ENCODE measurements around the gene DHX16. TPM values are rescaled to one million over a fixed set of nuclear protein-coding genes. Genes with fewer than 3 reads are reported as not detected.
A peak's percentile ranks its signal among the peaks of the same experiment; 100 is the strongest.
"Not testable (repeated sequence)": the region's sequence is repeated elsewhere in the genome, so short reads cannot be mapped to it uniquely, and the experiment has no call there.

DHX16 gene
- total RNA-seq, 2 experiments from 2014 or later = 34.5 to 36.7 TPM

DNA sequence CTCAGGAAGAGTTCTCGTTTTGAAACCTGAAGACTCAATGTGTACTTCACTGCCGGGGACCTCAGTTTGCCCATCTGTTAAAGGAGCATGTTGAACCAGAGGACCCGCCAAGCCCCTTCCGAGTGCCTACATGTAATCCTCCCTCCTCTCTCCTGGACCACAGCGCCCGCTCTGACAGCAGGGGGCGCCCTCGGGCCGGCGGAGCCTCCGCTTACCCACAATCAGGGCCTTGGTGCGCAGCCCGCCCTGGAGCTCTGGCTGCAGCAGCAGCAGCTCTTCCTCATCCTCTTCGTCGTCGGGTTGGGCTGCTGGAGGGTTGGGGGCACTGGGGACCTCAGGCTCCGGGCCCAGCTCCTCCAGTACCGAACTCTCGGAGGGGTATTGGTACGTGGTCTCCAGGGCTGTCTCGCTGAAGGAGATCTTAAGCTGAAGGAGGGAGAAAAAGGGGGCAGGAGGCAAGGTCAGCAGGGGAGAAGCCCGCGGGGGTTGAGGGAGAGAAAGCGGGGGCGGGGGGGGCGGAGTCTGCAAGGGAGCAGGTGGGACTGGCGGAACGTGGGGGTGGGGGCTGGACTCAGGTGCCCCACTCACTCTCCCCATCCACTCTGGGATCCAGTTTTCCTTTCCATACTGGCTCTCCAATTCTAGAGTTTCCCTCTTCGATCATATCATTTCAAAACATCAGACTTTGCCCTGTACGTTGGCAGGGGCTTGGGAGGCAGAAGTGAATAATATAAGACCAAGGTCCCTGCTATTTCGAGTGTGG, 6.3 kb upstream of the DHX16 start:
- ChIA-PET POLR2A (interaction anchor here (0.5 to 1.6 kb wide), 10 partner anchors 8 to 52 kb away, joined by 3 to 18 read pairs (median 4); partner anchors contain the start of genes C6orf136 and MDC1), CTCF (interaction anchor here (0.5 to 5.2 kb wide), 35 partner anchors 9 to 881 kb away, joined by 3 to 97 read pairs (median 4); partner anchors contain the start of genes ABCF1, GTF2H4, MDC1 and NRM)
- peak; percentile 37 for ATAC-seq
- Mint-ChIP-seq H3K27ac (peak overlapping the region; percentile 97), H3K36me3 (ENCODE audit: low read depth) (peaks cover 79% of the 10 kb centered on the region), H3K27me3 (no peaks in the 10 kb centered on the region), H3K4me3 (peak overlapping the region; percentile 100), H3K9me3 (ENCODE audit: low read depth) (no peaks in the 10 kb centered on the region), H3K4me1 (peaks cover 23% of the 10 kb centered on the region)
- intact Hi-C loops (cut with DNase I, micrococcal nuclease) = loop anchor here (1.0 to 5.0 kb wide), 5 partner anchors 43 to 198 kb away; partner anchors contain the start of gene FLOT1 (in 1 of the 2)
- DNase-seq = peak; percentile 96

DNA sequence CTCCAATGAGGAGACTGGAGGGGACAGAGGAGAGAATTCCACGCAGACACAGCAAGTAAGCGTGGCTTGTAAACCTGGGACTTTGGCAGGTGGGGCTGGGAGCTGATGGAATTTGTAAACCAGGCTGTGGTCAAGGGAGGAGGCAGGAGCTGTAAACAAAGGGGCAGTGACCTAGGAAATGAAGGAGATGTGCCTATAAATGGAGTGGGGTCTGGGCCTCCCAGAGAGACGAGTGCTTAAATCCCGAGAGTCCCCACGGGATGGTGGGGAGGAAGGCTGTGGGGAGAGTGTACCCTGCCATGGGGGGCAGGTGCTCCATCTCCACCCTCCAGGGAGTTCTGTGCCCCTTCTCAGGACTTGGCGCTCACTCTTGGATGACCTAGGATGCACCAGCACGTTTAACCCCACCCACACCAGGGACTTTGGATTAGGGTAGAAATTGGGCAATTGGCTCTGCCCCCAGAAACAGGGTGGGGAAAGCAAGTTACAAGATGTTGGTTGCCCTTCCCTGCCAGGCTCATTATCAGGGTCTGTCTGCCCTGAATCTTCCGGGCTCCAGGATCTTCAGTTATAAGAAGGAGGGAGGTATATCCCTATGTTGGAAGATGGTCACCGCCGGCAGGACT, 4.0 kb upstream of the DHX16 start:
- intact Hi-C loops (cut with DNase I, micrococcal nuclease) = loop anchor here in 1 of 2 experiments (5.0 kb wide), 1 partner anchor 201 kb away; no protein-coding TSS in a partner anchor
- ChIA-PET CTCF (interaction anchor here (1.0 to 1.7 kb wide), 6 partner anchors 21 to 54 kb away, joined by 3 to 10 read pairs (median 4); no protein-coding TSS in a partner anchor), POLR2A (no interaction called here)
- ATAC-seq (no peak), DNase-seq (no peak)
- H3K9me3 Mint-ChIP-seq (ENCODE audit: low read depth) = no peaks in the 10 kb centered on the region
- no peaks in the 10 kb centered on the region for H3K27me3 Mint-ChIP-seq
- peaks cover 57% of the 10 kb centered on the region for H3K36me3 Mint-ChIP-seq (ENCODE audit: low read depth)
- no peak overlapping the region for H3K4me3 Mint-ChIP-seq
- peaks cover 29% of the 10 kb centered on the region for H3K4me1 Mint-ChIP-seq
- H3K27ac Mint-ChIP-seq = no peak overlapping the region

DNA sequence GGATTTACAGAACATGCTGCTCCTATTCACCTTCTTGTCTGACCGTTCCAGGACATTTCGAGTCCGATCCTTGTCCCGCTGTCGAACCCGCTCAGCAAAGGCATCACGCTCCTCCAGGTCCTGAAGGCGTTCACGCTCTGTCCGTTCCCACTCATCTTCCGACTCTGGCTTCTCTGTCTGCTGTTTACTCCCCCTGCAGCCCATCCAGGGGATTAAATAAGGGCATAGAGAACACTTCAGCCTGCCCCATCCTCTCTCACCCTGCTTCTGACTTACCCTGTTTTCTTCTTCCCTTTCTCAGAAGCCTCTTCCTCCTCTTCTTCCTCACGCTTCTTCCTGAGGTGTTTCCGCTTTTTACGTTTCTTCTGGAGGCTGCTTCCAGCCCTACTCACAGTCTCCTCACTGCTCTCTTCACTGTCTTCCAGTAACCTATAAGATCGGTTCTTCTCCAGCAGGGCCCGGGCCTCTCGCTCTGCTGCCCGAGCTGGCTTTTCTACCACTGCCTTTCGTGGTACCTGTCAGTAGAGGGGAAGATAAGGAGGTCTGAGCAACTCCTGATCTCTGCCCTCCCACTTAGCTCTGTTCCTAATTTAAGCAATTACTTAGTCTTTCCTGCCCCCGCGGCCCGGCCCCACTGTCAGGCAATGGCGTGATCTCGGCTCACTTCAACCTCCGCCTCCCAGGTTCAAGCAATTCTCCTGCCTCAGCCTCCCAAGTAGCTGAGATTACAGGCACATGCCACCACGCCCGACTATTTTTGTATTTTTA, 1.9 kb downstream of the DHX16 start:
- peaks cover 24% of the 10 kb centered on the region for H3K36me3 Mint-ChIP-seq (ENCODE audit: low read depth)
- H3K4me3 Mint-ChIP-seq = peak overlapping the region; percentile 82
- peak overlapping the region; percentile 38 for H3K27ac Mint-ChIP-seq
- CTCF ChIA-PET = interaction anchor here (0.7 to 2.2 kb wide), 6 partner anchors 25 to 278 kb away, joined by 3 to 8 read pairs (median 4); partner anchors contain the start of genes ATAT1 and C6orf136
- H3K9me3 Mint-ChIP-seq (ENCODE audit: low read depth) = no peaks in the 10 kb centered on the region
- ATAC-seq (no peak), DNase-seq (no peak)
- intact Hi-C loops (cut with DNase I, micrococcal nuclease) = no loop called here
- H3K4me1 Mint-ChIP-seq = peaks cover 33% of the 10 kb centered on the region
- POLR2A ChIA-PET = no interaction called here
- H3K27me3 Mint-ChIP-seq = no peaks in the 10 kb centered on the region

DNA sequence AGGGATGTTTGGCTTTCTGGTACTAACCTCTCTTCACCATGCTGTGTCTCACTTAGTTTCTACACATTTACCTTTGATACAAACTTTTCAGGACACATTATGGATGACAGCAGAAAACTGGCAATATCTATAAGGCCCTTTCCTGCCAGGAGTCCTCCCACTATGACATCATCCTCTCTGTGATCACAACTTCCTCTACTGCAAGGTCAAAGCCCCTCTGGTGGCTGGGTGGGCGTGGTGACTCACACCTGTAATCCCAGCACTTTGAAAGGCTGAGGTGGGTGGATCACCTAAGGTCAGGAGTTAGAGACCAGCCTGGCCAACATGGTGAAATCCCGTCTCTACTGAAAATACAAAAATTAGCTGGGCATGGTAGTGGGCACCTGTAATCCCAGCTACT, 6.5 kb downstream of the DHX16 start:
- H3K27me3 Mint-ChIP-seq; POLR2A ChIA-PET; H3K4me3 Mint-ChIP-seq; H3K9me3 Mint-ChIP-seq (ENCODE audit: low read depth); intact Hi-C loops (cut with DNase I, micrococcal nuclease): not testable (repeated sequence)
- Mint-ChIP-seq H3K27ac (peak overlapping the region; percentile 71), H3K36me3 (ENCODE audit: low read depth) (peaks cover 53% of the 10 kb centered on the region), H3K4me1 (peaks cover 23% of the 10 kb centered on the region)
- CTCF ChIA-PET = interaction anchor here (0.7 to 1.4 kb wide), 4 partner anchors 18 to 251 kb away, joined by 3 read pairs; partner anchors contain the start of gene C6orf136
- ATAC-seq = peak; percentile 90
- peak; percentile 75 for DNase-seq

DNA sequence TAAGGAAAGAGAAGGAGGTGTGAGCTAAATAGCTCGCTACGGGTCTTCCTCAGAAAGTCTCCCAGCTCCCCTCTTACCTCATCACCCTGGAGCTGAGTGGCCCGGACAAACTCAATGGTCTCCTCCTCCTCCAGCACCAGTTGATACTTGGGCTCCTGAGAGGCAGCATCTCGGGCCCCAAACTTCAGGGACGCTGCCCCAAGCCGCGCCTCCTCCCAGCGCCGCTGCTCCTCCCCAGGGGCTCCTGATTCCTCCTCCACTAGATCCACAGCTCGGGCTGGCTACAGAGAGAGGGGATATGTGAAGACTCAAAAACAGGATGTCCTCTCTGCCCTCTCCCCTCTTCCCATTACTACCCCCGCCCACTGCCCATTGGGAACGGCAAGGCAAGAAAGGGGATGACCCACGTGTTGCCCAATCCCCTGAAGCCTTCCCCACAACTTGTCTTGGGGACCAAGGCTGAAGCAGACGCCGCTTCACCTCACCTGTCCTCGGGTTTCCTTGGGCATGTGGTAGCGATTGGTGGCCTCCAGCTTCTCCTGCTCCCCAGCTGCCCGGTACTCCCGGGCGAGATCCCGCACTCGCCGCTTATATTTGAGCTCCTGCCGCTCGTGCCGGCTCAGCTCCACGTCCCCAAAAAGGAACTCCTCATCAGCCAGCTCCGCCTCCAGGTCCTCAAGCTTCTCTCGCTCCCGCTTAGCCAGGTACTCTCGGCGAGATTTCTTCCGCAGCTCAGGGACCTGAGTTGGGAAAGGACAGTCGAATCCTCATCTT, 7.6 kb downstream of the DHX16 start:
- H3K9me3 Mint-ChIP-seq (ENCODE audit: low read depth) = no peaks in the 10 kb centered on the region
- no peak for DNase-seq
- no peak overlapping the region for H3K4me3 Mint-ChIP-seq

DNA sequence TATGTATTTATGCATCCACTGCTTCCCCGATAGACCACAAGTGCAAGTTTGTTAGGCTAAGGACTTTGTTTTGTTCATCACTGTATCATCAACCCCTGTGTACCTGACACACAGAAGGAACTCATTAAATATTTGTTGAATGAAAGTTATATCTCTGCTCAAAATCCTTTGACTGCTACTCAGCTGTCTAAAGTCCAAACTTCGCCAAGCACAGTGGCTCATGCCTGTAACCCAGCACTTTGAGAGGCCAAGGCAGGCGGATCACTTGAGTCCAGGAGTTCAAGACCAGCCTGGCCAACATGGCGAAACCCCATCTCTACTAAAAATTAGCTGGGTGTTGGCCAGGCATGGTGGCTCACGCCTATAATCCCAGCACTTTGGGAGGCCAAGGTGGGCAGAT, 14.9 kb downstream of the DHX16 start:
- peaks cover 52% of the 10 kb centered on the region for H3K36me3 Mint-ChIP-seq (ENCODE audit: low read depth)

More for the DNA sequence above, 7.6 kb downstream of the DHX16 start:
- ChIA-PET CTCF (interaction anchor here (0.9 to 1.1 kb wide), 2 partner anchors 19 to 66 kb away, joined by 3 to 4 read pairs; partner anchors contain the start of gene C6orf136), POLR2A (interaction anchor here (0.6 kb wide), 1 partner anchor 14 kb away, joined by 3 read pairs; no protein-coding TSS in a partner anchor)
- ATAC-seq = no peak
- intact Hi-C loops (cut with DNase I, micrococcal nuclease) = no loop called here
- Mint-ChIP-seq H3K27ac (no peak overlapping the region), H3K36me3 (ENCODE audit: low read depth) (peaks cover 50% of the 10 kb centered on the region), H3K27me3 (no peaks in the 10 kb centered on the region), H3K4me1 (peaks cover 14% of the 10 kb centered on the region)

DNA sequence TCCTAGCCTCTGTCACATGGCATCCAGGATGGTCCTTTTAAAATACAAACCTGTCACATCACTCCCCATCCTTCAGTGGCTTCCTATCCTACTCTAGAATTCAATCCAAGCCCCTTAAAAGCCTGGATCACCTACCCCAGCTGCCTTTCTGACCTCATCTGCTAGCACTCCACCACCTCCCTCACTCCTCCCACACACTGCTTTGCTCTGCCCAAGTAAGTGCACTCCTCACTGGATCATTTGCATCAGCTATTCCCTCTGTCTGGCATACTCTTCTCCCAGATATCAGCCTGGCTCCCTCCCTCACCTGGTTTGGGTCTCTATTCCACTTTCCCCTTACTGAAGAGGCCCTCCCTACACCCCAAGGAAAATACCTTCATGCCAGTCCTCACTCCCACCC, 15.4 kb downstream of the DHX16 start:
- ATAC-seq (no peak), DNase-seq (no peak)
- no peaks in the 10 kb centered on the region for H3K4me1 Mint-ChIP-seq
- no peaks in the 10 kb centered on the region for H3K27me3 Mint-ChIP-seq
- no peaks in the 10 kb centered on the region for H3K9me3 Mint-ChIP-seq (ENCODE audit: low read depth)
- peaks cover 50% of the 10 kb centered on the region for H3K36me3 Mint-ChIP-seq (ENCODE audit: low read depth)
- POLR2A ChIA-PET = no interaction called here
- peak overlapping the region; percentile 8 for H3K27ac Mint-ChIP-seq
- CTCF ChIA-PET = no interaction called here
- H3K4me3 Mint-ChIP-seq = no peak overlapping the region
- intact Hi-C loops (cut with DNase I, micrococcal nuclease) = no loop called here

More for the DNA sequence above, 14.9 kb downstream of the DHX16 start:
- H3K4me3 Mint-ChIP-seq; H3K4me1 Mint-ChIP-seq; H3K27me3 Mint-ChIP-seq; intact Hi-C loops (cut with DNase I, micrococcal nuclease); POLR2A ChIA-PET; DNase-seq; H3K9me3 Mint-ChIP-seq (ENCODE audit: low read depth); ATAC-seq: not testable (repeated sequence)
- CTCF ChIA-PET = interaction anchor here (0.6 kb wide), 1 partner anchor 65 kb away, joined by 3 read pairs; no protein-coding TSS in a partner anchor
- H3K27ac Mint-ChIP-seq = peak overlapping the region; percentile 8

DNA sequence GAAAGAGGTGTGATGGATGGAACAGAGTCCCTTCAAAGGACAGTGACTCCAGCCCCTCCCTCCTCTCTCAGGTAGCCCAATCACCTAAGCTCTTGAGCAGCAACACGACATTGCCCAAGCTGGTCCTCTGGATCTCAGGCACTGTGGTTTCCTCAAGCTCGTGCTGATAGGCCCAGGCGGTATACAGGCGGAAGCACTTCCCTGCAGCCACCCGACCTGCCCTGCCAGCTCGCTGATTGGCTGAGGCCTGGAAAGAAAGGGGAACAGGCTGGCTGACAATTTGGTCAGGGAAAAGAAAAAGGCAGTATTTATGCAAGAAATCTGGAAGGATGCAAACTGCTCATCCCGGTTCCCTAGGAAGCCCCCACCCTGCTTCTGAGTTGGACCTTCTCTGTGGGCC, 16.3 kb downstream of the DHX16 start:
- no peaks in the 10 kb centered on the region for H3K27me3 Mint-ChIP-seq
- no peak overlapping the region for H3K27ac Mint-ChIP-seq
- ChIA-PET CTCF (interaction anchor here (0.6 kb wide), 1 partner anchor 60 kb away, joined by 3 read pairs; no protein-coding TSS in a partner anchor), POLR2A (no interaction called here)
- no peaks in the 10 kb centered on the region for H3K9me3 Mint-ChIP-seq (ENCODE audit: low read depth)
- H3K4me1 Mint-ChIP-seq = no peaks in the 10 kb centered on the region
- intact Hi-C loops (cut with DNase I, micrococcal nuclease) = no loop called here
- DNase-seq (no peak), ATAC-seq (no peak)
- H3K4me3 Mint-ChIP-seq = no peak overlapping the region
- peaks cover 47% of the 10 kb centered on the region for H3K36me3 Mint-ChIP-seq (ENCODE audit: low read depth)

DNA sequence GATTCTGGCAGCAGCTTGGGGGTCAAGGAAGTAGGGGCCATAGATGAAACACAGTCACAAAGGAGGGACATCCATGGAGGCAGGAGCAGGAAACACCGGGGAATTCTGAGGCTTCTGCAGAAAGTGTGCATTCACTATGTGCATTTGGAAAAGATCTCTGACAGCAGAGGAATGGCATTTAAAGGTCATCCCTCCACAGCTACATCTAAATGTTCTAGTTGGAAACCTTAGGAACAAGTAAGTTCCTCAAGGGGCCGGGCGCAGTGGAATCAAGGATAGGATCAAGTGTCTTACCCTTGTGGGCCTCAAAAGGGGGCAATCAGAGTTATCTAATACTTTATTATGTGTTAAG, 17.1 kb downstream of the DHX16 start:
- Mint-ChIP-seq H3K27ac (no peak overlapping the region), H3K9me3 (ENCODE audit: low read depth) (no peaks in the 10 kb centered on the region), H3K4me3 (no peak overlapping the region), H3K36me3 (ENCODE audit: low read depth) (peaks cover 49% of the 10 kb centered on the region), H3K27me3 (no peaks in the 10 kb centered on the region), H3K4me1 (no peaks in the 10 kb centered on the region)
- intact Hi-C loops (cut with DNase I, micrococcal nuclease) = no loop called here
- DNase-seq = no peak
- no peak for ATAC-seq
- ChIA-PET POLR2A (no interaction called here), CTCF (interaction anchor here (0.6 to 0.9 kb wide), 2 partner anchors 16 to 67 kb away, joined by 3 read pairs; no protein-coding TSS in a partner anchor)

DNA sequence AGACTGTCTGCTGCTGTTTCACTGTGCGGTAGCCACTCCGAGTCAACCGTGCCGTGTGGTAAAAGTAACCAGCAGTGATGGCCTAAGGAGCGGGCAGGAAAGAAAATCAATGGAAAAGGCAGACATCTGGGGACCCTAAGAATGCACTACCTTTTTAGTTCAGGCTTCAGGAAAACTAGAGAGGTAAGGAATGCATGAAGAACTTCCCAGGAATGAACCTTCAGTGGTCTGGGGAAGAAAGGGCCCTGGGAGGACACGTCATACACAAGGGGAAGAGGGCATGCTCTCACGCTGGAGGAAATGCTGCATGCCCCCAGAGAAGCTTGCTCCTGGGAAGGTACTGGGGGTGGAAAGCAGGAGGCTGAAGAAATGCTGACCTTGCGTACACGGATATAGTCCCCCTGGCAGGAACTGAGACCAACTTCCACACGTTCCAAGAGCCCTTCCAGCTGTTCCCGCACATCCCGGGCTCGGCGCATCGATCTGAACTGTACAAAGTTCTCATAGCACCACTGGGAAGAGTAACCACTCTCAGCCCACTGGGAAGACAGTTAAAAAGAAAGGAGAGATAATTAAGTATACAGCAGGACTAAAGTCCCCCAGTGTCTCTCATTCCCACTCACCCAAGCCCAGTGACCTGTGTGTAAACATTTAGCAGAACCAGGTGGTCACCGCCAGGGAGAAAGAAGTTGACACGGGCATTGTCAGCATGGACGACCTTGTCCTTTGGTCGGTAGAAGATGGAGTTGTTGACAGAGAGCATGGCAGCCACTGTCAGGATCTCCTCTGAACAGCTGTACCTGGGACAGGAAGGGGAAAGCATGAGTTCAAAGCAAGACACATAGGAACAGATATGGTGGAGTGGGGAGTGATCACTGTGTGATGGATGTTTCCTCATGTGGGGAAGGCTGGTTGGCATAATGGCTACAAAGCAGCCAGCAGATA, 17.7 kb downstream of the DHX16 start:
- Mint-ChIP-seq H3K4me1 (no peaks in the 10 kb centered on the region), H3K27me3 (no peaks in the 10 kb centered on the region), H3K36me3 (ENCODE audit: low read depth) (peaks cover 47% of the 10 kb centered on the region), H3K4me3 (no peak overlapping the region), H3K9me3 (ENCODE audit: low read depth) (no peaks in the 10 kb centered on the region), H3K27ac (no peak overlapping the region)
- POLR2A ChIA-PET = interaction anchor here (0.7 kb wide), 1 partner anchor 38 kb away, joined by 6 read pairs; no protein-coding TSS in a partner anchor
- DNase-seq (no peak), ATAC-seq (no peak)
- CTCF ChIA-PET = interaction anchor here (0.6 to 0.9 kb wide), 4 partner anchors 68 to 523 kb away, joined by 3 read pairs; no protein-coding TSS in a partner anchor
- intact Hi-C loops (cut with DNase I, micrococcal nuclease) = no loop called here

All from activated CD4-positive, alpha-beta T cell treated with anti-CD3 and anti-CD28 coated beads for 36 hours (primary cell).